Tibial artery (tissue), 4 donors: ENCODE data around the gene MOXD1.

ENCODE experiments used
- DNase-seq, 2 donors: peaks; one replicate each; pipeline ENCODE4 v3.0.0-alpha.2; 2019
- H3K27ac ChIP-seq, 2 donors: fragments of 200-600 bp; sonication (generic) in 1 of 2; 1 replicate in 1 of 2; 2 replicates in 1 of 2; pipeline ENCODE4 v1.5.1; 2018 to 2019; ENCODE audit warnings: mild to moderate bottlenecking in 1 of 2
- H3K27me3 ChIP-seq, 2 donors: fragments of 200-600 bp; sonication (generic) in 1 of 2; one replicate each; pipeline versions ENCODE4 v1.5.1 to v1.6.0; 2016 to 2019
- H3K36me3 ChIP-seq, 3 donors: fragments of 200-600 bp; sonication (generic) in 2 of 3; one replicate each; pipeline ENCODE4 v1.5.1; 2016 to 2019; ENCODE audit warnings: mild to moderate bottlenecking in 2 of 3
- H3K4me1 ChIP-seq, 4 donors: fragments of 200-600 bp; sonication (generic) in 2 of 4; 1 replicate in 3 of 4; 2 replicates in 1 of 4; pipeline ENCODE4 v1.5.1; 2016 to 2019
- H3K4me3 ChIP-seq, 2 donors: fragments of 200-600 bp; sonication (generic) in 1 of 2; 1 replicate in 1 of 2; 2 replicates in 1 of 2; pipeline ENCODE4 v1.5.1; 2018 to 2019; ENCODE audit warnings: mild to moderate bottlenecking in 2 of 2
- H3K9me3 ChIP-seq, 3 donors: fragments of 200-600 bp; sonication (generic) in 1 of 3; one replicate each; pipeline ENCODE4 v1.5.1; 2016 to 2019
- CTCF ChIP-seq, 2 experiments: fragments of 200-600 bp in 1 of 2; fragments of 450-650 bp in 1 of 2; IDR thresholded peaks; one replicate each; pipeline ENCODE4 v1.5.1; 2017 to 2019; ENCODE audit warnings: antibody characterized with exemption in 2 of 2, mild to moderate bottlenecking in 1 of 2, moderate library complexity in 1 of 2
- intact Hi-C: fragments of 100-400 bp; cut with DNase I; formaldehyde crosslinking; loops from one replicate; pipeline ENCODE4 v1.15.0; 2023; ENCODE audit warnings: low total_unique reads

MOXD1 gene

GRCh38 chr6:132265451-132266097, 135.7 kb downstream of the MOXD1 start:
- Histone ChIP-seq H3K4me1 (peaks cover 0 to 21% (median 2%) of the 10 kb centered on the region in 4 donors), H3K27me3 (no peaks in the 10 kb centered on the region), H3K4me3 (no peak overlapping the region), H3K27ac (no peak overlapping the region), H3K9me3 (no peaks in the 10 kb centered on the region), H3K36me3 (no peaks in the 10 kb centered on the region)
- TF ChIP-seq CTCF (IDR thresholded peaks at IDR 0.05): no peak
- no peak for DNase-seq
- intact Hi-C loops: no loop called here

- no peak for DNase-seq
- peaks cover 0 to 20% (median 2%) of the 10 kb centered on the region in 4 donors for H3K4me1 ChIP-seq
- no peaks in the 10 kb centered on the region for H3K9me3 ChIP-seq
- H3K36me3 ChIP-seq: no peaks in the 10 kb centered on the region
- intact Hi-C loops: no loop called here
- H3K27ac ChIP-seq: no peak overlapping the region
- H3K4me3 ChIP-seq: no peak overlapping the region
- no peaks in the 10 kb centered on the region for H3K27me3 ChIP-seq
- TF ChIP-seq CTCF (IDR thresholded peaks at IDR 0.05): no peak
Measured at GRCh38 chr6:132264021-132264500, 137.2 kb downstream of the MOXD1 start.

GRCh38 chr6:132261354-132261753, 139.9 kb downstream of the MOXD1 start:
- Histone ChIP-seq H3K36me3 (no peaks in the 10 kb centered on the region), H3K27me3 (no peaks in the 10 kb centered on the region), H3K4me1 (no peaks in the 10 kb centered on the region), H3K9me3 (no peaks in the 10 kb centered on the region), H3K4me3 (no peak overlapping the region), H3K27ac (no peak overlapping the region)
- no peak for TF ChIP-seq CTCF (IDR thresholded peaks at IDR 0.05)
- DNase-seq: no peak
- intact Hi-C loops: no loop called here

GRCh38 chr6:132259070-132259469, 142.2 kb downstream of the MOXD1 start:
- intact Hi-C loops: no loop called here
- Histone ChIP-seq H3K27ac (no peak overlapping the region), H3K4me3 (no peak overlapping the region), H3K4me1 (no peaks in the 10 kb centered on the region), H3K27me3 (no peaks in the 10 kb centered on the region), H3K9me3 (no peaks in the 10 kb centered on the region), H3K36me3 (no peaks in the 10 kb centered on the region)
- TF ChIP-seq CTCF (IDR thresholded peaks at IDR 0.05): peak in 1 of 2 experiments; percentile 28
- DNase-seq: no peak

- no peaks in the 10 kb centered on the region for H3K4me1 ChIP-seq
- intact Hi-C loops: no loop called here
- no peak for TF ChIP-seq CTCF (IDR thresholded peaks at IDR 0.05)
- no peaks in the 10 kb centered on the region for H3K27me3 ChIP-seq
- no peak for DNase-seq
- H3K9me3 ChIP-seq: no peaks in the 10 kb centered on the region
- H3K27ac ChIP-seq: no peak overlapping the region
- H3K4me3 ChIP-seq: no peak overlapping the region
- no peaks in the 10 kb centered on the region for H3K36me3 ChIP-seq
Measured at GRCh38 chr6:132257561-132257960, 143.7 kb downstream of the MOXD1 start.
